ENCODE measurements around the gene ZNF407.

ZNF407 gene

GRCh38 chr18:74609535-74609934, 11.9 kb downstream of the ZNF407 start:
- no peak for TF ChIP-seq CTCF (IDR thresholded peaks at IDR 0.05; ENCODE audit: control extremely low read depth, extremely low read depth, low read depth, missing control alignments)
- POLR2A ChIA-PET, result interaction anchor here (1.5 kb wide), 1 partner anchor 12 kb away, joined by 6 read pairs; the partner anchor contains the start of gene ZNF407
- no peak for DNase-seq (ENCODE audit: extremely low spot score)
- CTCF ChIA-PET, result interaction anchor here (1.6 to 1.8 kb wide), 3 partner anchors 10 to 58 kb away, joined by 3 to 5 read pairs (median 4); no protein-coding TSS in a partner anchor

GRCh38 chr18:74610051-74610615, 12.5 kb downstream of the ZNF407 start:
- no peak for DNase-seq (ENCODE audit: extremely low spot score)
- ChIA-PET CTCF (interaction anchor here (1.6 to 1.8 kb wide), 3 partner anchors 10 to 58 kb away, joined by 3 to 5 read pairs (median 4); no protein-coding TSS in a partner anchor), POLR2A (interaction anchor here (1.5 kb wide), 1 partner anchor 12 kb away, joined by 6 read pairs; the partner anchor contains the start of gene ZNF407)
- TF ChIP-seq CTCF (IDR thresholded peaks at IDR 0.05; ENCODE audit: control extremely low read depth, extremely low read depth, low read depth, missing control alignments), result no peak

- DNase-seq (ENCODE audit: extremely low spot score), result no peak
- POLR2A ChIA-PET, result no interaction called here
- CTCF ChIA-PET, result interaction anchor here (1.8 kb wide), 1 partner anchor 59 kb away, joined by 4 read pairs; no protein-coding TSS in a partner anchor
- TF ChIP-seq CTCF (IDR thresholded peaks at IDR 0.05; ENCODE audit: control extremely low read depth, extremely low read depth, low read depth, missing control alignments), result no peak
Observed at GRCh38 chr18:74610860-74611259, 13.2 kb downstream of the ZNF407 start.

GRCh38 chr18:74611765-74612164, 14.1 kb downstream of the ZNF407 start:
- no peak for TF ChIP-seq CTCF (IDR thresholded peaks at IDR 0.05; ENCODE audit: control extremely low read depth, extremely low read depth, low read depth, missing control alignments)
- ChIA-PET POLR2A (no interaction called here), CTCF (interaction anchor here (1.3 kb wide), 1 partner anchor 13 kb away, joined by 4 read pairs; no protein-coding TSS in a partner anchor)
- no peak for DNase-seq (ENCODE audit: extremely low spot score)

- TF ChIP-seq CTCF (IDR thresholded peaks at IDR 0.05; ENCODE audit: control extremely low read depth, extremely low read depth, low read depth, missing control alignments), result no peak
Observed at GRCh38 chr18:74613381-74613780, 15.7 kb downstream of the ZNF407 start.

GRCh38 chr18:74616494-74616893, 18.8 kb downstream of the ZNF407 start:
- POLR2A ChIA-PET, result no interaction called here
- CTCF ChIA-PET, result no interaction called here
- no peak for TF ChIP-seq CTCF (IDR thresholded peaks at IDR 0.05; ENCODE audit: control extremely low read depth, extremely low read depth, low read depth, missing control alignments)
- no peak for DNase-seq (ENCODE audit: extremely low spot score)

More at GRCh38 chr18:74613381-74613780, 15.7 kb downstream of the ZNF407 start:
- ChIA-PET CTCF (interaction anchor here (1.9 kb wide), 1 partner anchor 7 kb away, joined by 7 read pairs; no protein-coding TSS in a partner anchor), POLR2A (no interaction called here)
- DNase-seq (ENCODE audit: extremely low spot score), result no peak

All from GM10248 (cell line).